H9 (cell line): ENCODE data around the gene MGME1. TPM values are rescaled to one million over a fixed set of nuclear protein-coding genes. Genes with fewer than 3 reads are reported as not detected.

Source experiments
- DNase-seq: peaks from one replicate; pipeline ENCODE4 v3.0.0-alpha.2; 2017
- H2AFZ ChIP-seq: one replicate; pipeline ENCODE4 v1.6.1; 2013; ENCODE audit warnings: mild to moderate bottlenecking, low read length, control low read depth, moderate library complexity
- H2AK5ac ChIP-seq: 2 replicates; pipeline ENCODE4 v1.6.1; 2013; ENCODE audit warnings: low read length, control low read depth, mixed read lengths; ENCODE audit not compliant: insufficient read length
- H2BK120ac ChIP-seq: one replicate; pipeline ENCODE4 v1.6.1; 2013; ENCODE audit warnings: low read depth, mild to moderate bottlenecking, low read length, control low read depth, inconsistent platforms; ENCODE audit not compliant: poor library complexity, severe bottlenecking
- H2BK12ac ChIP-seq: 2 replicates; pipeline ENCODE4 v1.6.1; 2013; ENCODE audit warnings: low read length, control low read depth, mixed read lengths, low read depth; ENCODE audit not compliant: insufficient read length
- H2BK15ac ChIP-seq: 2 replicates; pipeline ENCODE4 v1.6.1; 2013; ENCODE audit warnings: low read depth, low read length, control low read depth
- H2BK20ac ChIP-seq: one replicate; pipeline ENCODE4 v1.6.1; 2013; ENCODE audit warnings: low read depth, mild to moderate bottlenecking, low read length, control low read depth, inconsistent platforms; ENCODE audit not compliant: poor library complexity, severe bottlenecking
- H2BK5ac ChIP-seq: 2 replicates; pipeline ENCODE4 v1.6.1; 2013; ENCODE audit warnings: low read length, control low read depth, mixed read lengths; ENCODE audit not compliant: insufficient read length
- H3K14ac ChIP-seq: 2 replicates; pipeline ENCODE4 v1.6.1; 2013; ENCODE audit warnings: low read length, control low read depth; ENCODE audit not compliant: insufficient read depth
- H3K18ac ChIP-seq: 2 replicates; pipeline ENCODE4 v1.6.1; 2013; ENCODE audit warnings: low read depth, mild to moderate bottlenecking, mixed read lengths, low read length, control low read depth; ENCODE audit not compliant: insufficient read length
- H3K23ac ChIP-seq: 2 replicates; pipeline ENCODE4 v1.6.1; 2013; ENCODE audit warnings: low read length, control low read depth, mixed read lengths, low read depth; ENCODE audit not compliant: insufficient read length
- H3K23me2 ChIP-seq: 2 replicates; pipeline ENCODE4 v1.6.1; 2013; ENCODE audit warnings: low read depth, mild to moderate bottlenecking, mixed read lengths, low read length, control low read depth; ENCODE audit not compliant: insufficient read length, poor library complexity, severe bottlenecking
- H3K27ac ChIP-seq: 2 replicates; pipeline ENCODE4 v1.5.1; 2013; ENCODE audit warnings: low read length, control low read depth, mixed read lengths, low read depth; ENCODE audit not compliant: insufficient read length
- H3K27me3 ChIP-seq: 2 replicates; pipeline ENCODE4 v1.6.1; 2013; ENCODE audit warnings: low read length, control low read depth, inconsistent platforms; ENCODE audit not compliant: insufficient read depth
- H3K4ac ChIP-seq: 2 replicates; pipeline ENCODE4 v1.6.1; 2013; ENCODE audit warnings: low read depth, mild to moderate bottlenecking, control low read depth, inconsistent platforms, low read length, moderate library complexity
- H3K4me1 ChIP-seq: 2 replicates; pipeline ENCODE4 v1.6.1; 2013; ENCODE audit warnings: low read length, control low read depth, inconsistent platforms; ENCODE audit not compliant: insufficient read depth
- H3K4me2 ChIP-seq: 2 replicates; pipeline ENCODE4 v1.6.1; 2013; ENCODE audit warnings: low read length, control low read depth, mixed read lengths; ENCODE audit not compliant: insufficient read length, insufficient read depth
- H3K56ac ChIP-seq: 2 replicates; pipeline ENCODE4 v1.6.1; 2013; ENCODE audit warnings: low read depth, mild to moderate bottlenecking, mixed read lengths, low read length, control low read depth; ENCODE audit not compliant: insufficient read length
- H3K79me1 ChIP-seq: 2 replicates; pipeline ENCODE4 v1.6.1; 2013; ENCODE audit warnings: low read depth, mild to moderate bottlenecking, moderate library complexity, low read length, control low read depth, inconsistent platforms; ENCODE audit not compliant: insufficient read depth, poor library complexity, severe bottlenecking
- H3K79me2 ChIP-seq: 2 replicates; pipeline ENCODE4 v1.6.1; 2013; ENCODE audit warnings: low read length, control low read depth, inconsistent platforms; ENCODE audit not compliant: insufficient read depth
- H3K9ac ChIP-seq: 2 replicates; pipeline ENCODE4 v1.6.1; 2013; ENCODE audit warnings: low read length, control low read depth, mixed read lengths; ENCODE audit not compliant: insufficient read length; ENCODE audit errors: extremely low read depth
- H3K9me3 ChIP-seq: one replicate; pipeline ENCODE4 v1.6.1; 2013; ENCODE audit warnings: low read depth, low read length, inconsistent platforms; ENCODE audit not compliant: control insufficient read depth
- H3T11ph ChIP-seq: one replicate; pipeline ENCODE4 v1.6.1; 2013; ENCODE audit warnings: mild to moderate bottlenecking, low read length, control low read depth, inconsistent platforms
- H4K20me1 ChIP-seq: one replicate; pipeline ENCODE4 v1.6.1; 2013; ENCODE audit not compliant: control insufficient read depth, insufficient read length, insufficient read depth
- H4K5ac ChIP-seq: 2 replicates; pipeline ENCODE4 v1.6.1; 2013; ENCODE audit warnings: low read depth, mild to moderate bottlenecking, mixed read lengths, low read length, control low read depth; ENCODE audit not compliant: insufficient read length
- H4K8ac ChIP-seq: replicated peaks from 2 replicates; pipeline ENCODE4 v1.6.1; 2013; ENCODE audit warnings: low read length, control low read depth, mixed read lengths, low read depth; ENCODE audit not compliant: insufficient read length
- H4K91ac ChIP-seq: 2 replicates; pipeline ENCODE4 v1.6.1; 2013; ENCODE audit warnings: low read depth, mild to moderate bottlenecking, moderate library complexity, mixed read lengths, low read length, control low read depth; ENCODE audit not compliant: insufficient read length
- H3K27ac Mint-ChIP-seq, 3 experiments: 2 replicates in 2 of 3; 3 replicates in 1 of 3; pipeline ENCODE4 v1.8.0; 2020 to 2021; ENCODE audit warnings: mixed read lengths in 3 of 3, mild to moderate bottlenecking in 1 of 3, moderate library complexity in 1 of 3
- H3K27me3 Mint-ChIP-seq: 2 replicates; pipeline ENCODE4 v1.8.0; 2021; ENCODE audit warnings: low read depth, mild to moderate bottlenecking, moderate library complexity, mixed read lengths
- H3K36me3 Mint-ChIP-seq, 3 experiments: 2 replicates in 2 of 3; 3 replicates in 1 of 3; pipeline ENCODE4 v1.8.0; 2020 to 2021; ENCODE audit warnings: low read depth in 3 of 3, mixed read lengths in 3 of 3; ENCODE audit not compliant: insufficient read depth in 1 of 3
- H3K4me1 Mint-ChIP-seq, 2 experiments: 2 replicates each; pipeline ENCODE4 v1.8.0; 2020; ENCODE audit warnings: mixed read lengths in 2 of 2
- H3K4me3 Mint-ChIP-seq, 2 experiments: 2 replicates in 1 of 2; 3 replicates in 1 of 2; pipeline ENCODE4 v1.8.0; 2020 to 2021; ENCODE audit warnings: mild to moderate bottlenecking in 2 of 2, mixed read lengths in 2 of 2, moderate library complexity in 1 of 2
- H3K9me3 Mint-ChIP-seq, 2 experiments: 2 replicates in 1 of 2; 3 replicates in 1 of 2; pipeline ENCODE4 v1.8.0; 2020; ENCODE audit warnings: mild to moderate bottlenecking in 2 of 2, mixed read lengths in 2 of 2, moderate library complexity in 1 of 2
- WGBS: extraction: QIAGEN DNeasy Blood & Tissue Kit; methylation state at CpG from one replicate; pipeline ENCODE4 v1.1.7; 2013; ENCODE audit warnings: missing lambda C conversion rate, low lambda C conversion rate, mixed read lengths; ENCODE audit not compliant: insufficient read length; ENCODE audit errors: extremely low coverage; 5-methylcytosine and 5-hydroxymethylcytosine counted together
- total RNA-seq: library from RNA; stranded (reverse); gene quantifications from 2 replicates; pipeline ENCODE4 v1.2.1, GENCODE V29; 2021
- TF ChIP-seq, protein P1 (sequence below): fragments of 200-600 bp; sonication (generic); conservative IDR thresholded peaks from 3 replicates; pipeline ENCODE4 v1.8.0; 2021; ENCODE audit warnings: antibody characterized with exemption, mild to moderate bottlenecking

Gene MGME1
- total RNA-seq, 1 experiment from 2014 or later, result 48.9 TPM

- H3K9me3 ChIP-seq, result no peaks in the 10 kb centered on the region
- no peaks in the 10 kb centered on the region for H3K4me1 ChIP-seq
- no peaks in the 10 kb centered on the region for H3K4me1 Mint-ChIP-seq
- H3K36me3 Mint-ChIP-seq, result peaks cover 20 to 39% (median 31%) of the 10 kb centered on the region in 3 experiments; a peak in 6 of 7 replicates
- H3K14ac ChIP-seq, result no peak overlapping the region; the same call in 1 of the 2 replicates
- H2BK15ac ChIP-seq, result no peak overlapping the region
- no peaks in the 10 kb centered on the region for H3K9me3 Mint-ChIP-seq
- H2BK20ac ChIP-seq, result no peak overlapping the region
- H3K23me2 ChIP-seq, result no peaks in the 10 kb centered on the region
- H3K4me3 Mint-ChIP-seq, result no peak overlapping the region
- H3K27ac Mint-ChIP-seq, result no peak overlapping the region; a peak in 1 of 7 replicates
- no peak overlapping the region for H4K8ac ChIP-seq
- no peak overlapping the region for H3K23ac ChIP-seq
- DNase-seq, result no peak
- no peak overlapping the region for H2BK120ac ChIP-seq
- H2BK12ac ChIP-seq, result no peak overlapping the region
- H4K20me1 ChIP-seq, result no peaks in the 10 kb centered on the region
- H3K79me2 ChIP-seq, result no peaks in the 10 kb centered on the region; the same call in 1 of the 2 replicates
- H3K9ac ChIP-seq, result no peak overlapping the region
- no peak overlapping the region for H4K91ac ChIP-seq
- H2AFZ ChIP-seq, result no peak overlapping the region
- no peak overlapping the region for H3T11ph ChIP-seq
- no peak overlapping the region for H4K5ac ChIP-seq
- TF ChIP-seq, protein P1, sequence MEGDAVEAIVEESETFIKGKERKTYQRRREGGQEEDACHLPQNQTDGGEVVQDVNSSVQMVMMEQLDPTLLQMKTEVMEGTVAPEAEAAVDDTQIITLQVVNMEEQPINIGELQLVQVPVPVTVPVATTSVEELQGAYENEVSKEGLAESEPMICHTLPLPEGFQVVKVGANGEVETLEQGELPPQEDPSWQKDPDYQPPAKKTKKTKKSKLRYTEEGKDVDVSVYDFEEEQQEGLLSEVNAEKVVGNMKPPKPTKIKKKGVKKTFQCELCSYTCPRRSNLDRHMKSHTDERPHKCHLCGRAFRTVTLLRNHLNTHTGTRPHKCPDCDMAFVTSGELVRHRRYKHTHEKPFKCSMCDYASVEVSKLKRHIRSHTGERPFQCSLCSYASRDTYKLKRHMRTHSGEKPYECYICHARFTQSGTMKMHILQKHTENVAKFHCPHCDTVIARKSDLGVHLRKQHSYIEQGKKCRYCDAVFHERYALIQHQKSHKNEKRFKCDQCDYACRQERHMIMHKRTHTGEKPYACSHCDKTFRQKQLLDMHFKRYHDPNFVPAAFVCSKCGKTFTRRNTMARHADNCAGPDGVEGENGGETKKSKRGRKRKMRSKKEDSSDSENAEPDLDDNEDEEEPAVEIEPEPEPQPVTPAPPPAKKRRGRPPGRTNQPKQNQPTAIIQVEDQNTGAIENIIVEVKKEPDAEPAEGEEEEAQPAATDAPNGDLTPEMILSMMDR, result no peak
- no peak overlapping the region for H3K27ac ChIP-seq
- no peak overlapping the region for H2AK5ac ChIP-seq
- no CpG with 5 or more reads among the region's 10 CpGs for WGBS
- no peak overlapping the region for H3K4me2 ChIP-seq
- H3K27me3 Mint-ChIP-seq, result no peaks in the 10 kb centered on the region
- no peak overlapping the region for H3K4ac ChIP-seq
- H2BK5ac ChIP-seq, result no peak overlapping the region
- H3K56ac ChIP-seq, result no peak overlapping the region
- no peaks in the 10 kb centered on the region for H3K27me3 ChIP-seq
- H3K79me1 ChIP-seq, result peaks cover 3% of the 10 kb centered on the region
- H3K18ac ChIP-seq, result no peak overlapping the region
These were observed 21.6 kb downstream of the MGME1 start for GRCh38 chr20:17990278-17990972.
